ENCODE data around the gene CD7.
A peak's percentile ranks its signal among the peaks of the same experiment; 100 is the strongest.

The CD7 gene

GRCh38 chr17:82297714-82298537 is 19.5 kb downstream of the CD7 start:
- DNase-seq (ENCODE audit: low spot score), result peak; percentile 95

GRCh38 chr17:82297280-82297713 is 20.1 kb downstream of the CD7 start:
- peak; percentile 42 for DNase-seq (ENCODE audit: low spot score)

- no peak for DNase-seq (ENCODE audit: low spot score)
Measured at GRCh38 chr17:82296511-82297279, 20.7 kb downstream of the CD7 start.

- DNase-seq (ENCODE audit: low spot score), result no peak
Measured at GRCh38 chr17:82295472-82295814, 22.0 kb downstream of the CD7 start.

- DNase-seq (ENCODE audit: low spot score), result no peak
Measured at GRCh38 chr17:82294064-82294773, 23.2 kb downstream of the CD7 start.

- peak; percentile 99 for DNase-seq (ENCODE audit: low spot score)
Measured at GRCh38 chr17:82292251-82293154, 24.9 kb downstream of the CD7 start.

GRCh38 chr17:82291582-82292250 is 25.7 kb downstream of the CD7 start:
- DNase-seq (ENCODE audit: low spot score), result no peak

- DNase-seq (ENCODE audit: low spot score), result no peak
Measured at GRCh38 chr17:82287868-82288801, 29.3 kb downstream of the CD7 start.

GRCh38 chr17:82287013-82287867 is 30.2 kb downstream of the CD7 start:
- DNase-seq (ENCODE audit: low spot score), result no peak

- DNase-seq (ENCODE audit: low spot score), result no peak
Measured at GRCh38 chr17:82285141-82285540, 32.3 kb downstream of the CD7 start.

GRCh38 chr17:82283208-82283749 is 34.1 kb downstream of the CD7 start:
- DNase-seq (ENCODE audit: low spot score), result peak; percentile 69

- DNase-seq (ENCODE audit: low spot score), result no peak
Measured at GRCh38 chr17:82282239-82283207, 34.9 kb downstream of the CD7 start.

- DNase-seq (ENCODE audit: low spot score), result no peak
Measured at GRCh38 chr17:82281502-82282238, 35.7 kb downstream of the CD7 start.

- no peak for DNase-seq (ENCODE audit: low spot score)
Measured at GRCh38 chr17:82281076-82281475, 36.3 kb downstream of the CD7 start.

- DNase-seq (ENCODE audit: low spot score), result no peak
Measured at GRCh38 chr17:82280537-82280936, 36.9 kb downstream of the CD7 start.

GRCh38 chr17:82278786-82279391 is 38.5 kb downstream of the CD7 start:
- DNase-seq (ENCODE audit: low spot score), result no peak
